Muscle layer of duodenum (tissue), 2 donors: Measurements from ENCODE around the gene PARP11.

Source experiments
- H3K27ac ChIP-seq: one replicate; pipeline ENCODE4 v1.7.0; 2013; ENCODE audit warnings: mild to moderate bottlenecking, low read length
- H3K27me3 ChIP-seq: one replicate; pipeline ENCODE4 v1.7.0; 2013; ENCODE audit warnings: low read depth, mild to moderate bottlenecking, control low read depth, low read length
- H3K36me3 ChIP-seq, 2 donors: one replicate each; pipeline ENCODE4 v1.7.0; 2013; ENCODE audit warnings: low read length in 2 of 2, control low read depth in 1 of 2, mild to moderate bottlenecking in 1 of 2; ENCODE audit not compliant: insufficient read depth in 2 of 2, control insufficient read depth in 1 of 2
- H3K4me1 ChIP-seq, 2 donors: one replicate each; pipeline ENCODE4 v1.7.0; 2013; ENCODE audit warnings: low read length in 2 of 2, mild to moderate bottlenecking in 2 of 2, control low read depth in 1 of 2, moderate library complexity in 1 of 2; ENCODE audit not compliant: insufficient read depth in 2 of 2, control insufficient read depth in 1 of 2
- H3K4me3 ChIP-seq, 2 donors: one replicate each; pipeline ENCODE4 v1.7.0; 2013; ENCODE audit warnings: low read length in 2 of 2, low read depth in 1 of 2, mild to moderate bottlenecking in 1 of 2
- H3K9me3 ChIP-seq, 2 donors: one replicate each; pipeline ENCODE4 v1.7.0; 2013; ENCODE audit warnings: low read length in 2 of 2, control low read depth in 1 of 2, mild to moderate bottlenecking in 1 of 2; ENCODE audit not compliant: control insufficient read depth in 1 of 2
- donor health status: healthy.

Gene PARP11

GRCh38 chr12:3872800-3873636 is at the start of gene PARP11:
TSS of gene PARP11 (minus strand) at chr12:3873399. CDS start at chr12:3873229, 170 bp downstream.
- Histone ChIP-seq H3K36me3 (no peaks in the 10 kb centered on the region), H3K27me3 (no peaks in the 10 kb centered on the region), H3K27ac (peak within 1 kb of the TSS; percentile 95), H3K4me1 (peaks cover 15 to 24% of the 10 kb centered on the region in 2 donors), H3K4me3 (peak within 1 kb of the TSS; percentile 84 to 91), H3K9me3 (no peaks in the 10 kb centered on the region)

GRCh38 chr12:3922033-3922432 is 48.8 kb upstream of the PARP11 start:
- Histone ChIP-seq H3K4me1 (no peaks in the 10 kb centered on the region), H3K9me3 (no peaks in the 10 kb centered on the region), H3K36me3 (no peaks in the 10 kb centered on the region), H3K27ac (no peak overlapping the region), H3K27me3 (no peaks in the 10 kb centered on the region), H3K4me3 (no peak overlapping the region)

GRCh38 chr12:3921526-3921925 is 48.3 kb upstream of the PARP11 start:
- Histone ChIP-seq H3K36me3 (no peaks in the 10 kb centered on the region), H3K9me3 (no peaks in the 10 kb centered on the region), H3K27ac (no peak overlapping the region), H3K27me3 (no peaks in the 10 kb centered on the region), H3K4me1 (no peaks in the 10 kb centered on the region), H3K4me3 (no peak overlapping the region)

GRCh38 chr12:3921151-3921471 is 47.9 kb upstream of the PARP11 start:
- Histone ChIP-seq H3K4me1 (no peaks in the 10 kb centered on the region), H3K9me3 (no peaks in the 10 kb centered on the region), H3K36me3 (no peaks in the 10 kb centered on the region), H3K27me3 (no peaks in the 10 kb centered on the region), H3K27ac (no peak overlapping the region), H3K4me3 (no peak overlapping the region)

GRCh38 chr12:3920351-3921150 is 47.4 kb upstream of the PARP11 start:
- H3K27me3 ChIP-seq = no peaks in the 10 kb centered on the region
- no peak overlapping the region for H3K27ac ChIP-seq

GRCh38 chr12:3913278-3913677 is 40.1 kb upstream of the PARP11 start:
- Histone ChIP-seq H3K27ac (no peak overlapping the region), H3K4me1 (no peaks in the 10 kb centered on the region), H3K27me3 (no peaks in the 10 kb centered on the region), H3K9me3 (no peaks in the 10 kb centered on the region), H3K4me3 (no peak overlapping the region), H3K36me3 (no peaks in the 10 kb centered on the region)

More at GRCh38 chr12:3920351-3921150, 47.4 kb upstream of the PARP11 start:
- Histone ChIP-seq H3K4me1 (no peaks in the 10 kb centered on the region), H3K4me3 (no peak overlapping the region), H3K9me3 (no peaks in the 10 kb centered on the region), H3K36me3 (no peaks in the 10 kb centered on the region)

GRCh38 chr12:3912863-3913262 is 39.7 kb upstream of the PARP11 start:
- H3K27me3 ChIP-seq = no peaks in the 10 kb centered on the region
- no peaks in the 10 kb centered on the region for H3K4me1 ChIP-seq
- H3K27ac ChIP-seq = no peak overlapping the region
- H3K36me3 ChIP-seq = no peaks in the 10 kb centered on the region
- no peaks in the 10 kb centered on the region for H3K9me3 ChIP-seq
- H3K4me3 ChIP-seq = no peak overlapping the region

GRCh38 chr12:3911409-3911808 is 38.2 kb upstream of the PARP11 start:
- Histone ChIP-seq H3K36me3 (no peaks in the 10 kb centered on the region), H3K4me3 (no peak overlapping the region), H3K27me3 (no peaks in the 10 kb centered on the region), H3K9me3 (no peaks in the 10 kb centered on the region), H3K4me1 (no peaks in the 10 kb centered on the region), H3K27ac (no peak overlapping the region)

GRCh38 chr12:3905664-3906063 is 32.5 kb upstream of the PARP11 start:
- Histone ChIP-seq H3K4me1 (no peaks in the 10 kb centered on the region), H3K27ac (no peak overlapping the region), H3K4me3 (no peak overlapping the region), H3K27me3 (no peaks in the 10 kb centered on the region), H3K9me3 (no peaks in the 10 kb centered on the region), H3K36me3 (no peaks in the 10 kb centered on the region)

- Histone ChIP-seq H3K9me3 (no peaks in the 10 kb centered on the region), H3K4me1 (no peaks in the 10 kb centered on the region), H3K27ac (no peak overlapping the region), H3K4me3 (no peak overlapping the region), H3K36me3 (no peaks in the 10 kb centered on the region), H3K27me3 (no peaks in the 10 kb centered on the region)
Measured at GRCh38 chr12:3904999-3905398, 31.8 kb upstream of the PARP11 start.

- H3K4me3 ChIP-seq = no peak overlapping the region
- no peaks in the 10 kb centered on the region for H3K9me3 ChIP-seq
- no peaks in the 10 kb centered on the region for H3K36me3 ChIP-seq
- no peaks in the 10 kb centered on the region for H3K27me3 ChIP-seq
- no peaks in the 10 kb centered on the region for H3K4me1 ChIP-seq
- no peak overlapping the region for H3K27ac ChIP-seq
Measured at GRCh38 chr12:3902921-3903320, 29.7 kb upstream of the PARP11 start.
